ENCODE results near the gene APPBP2. TPM values are rescaled to one million over a fixed set of nuclear protein-coding genes. Genes with fewer than 3 reads are reported as not detected.

The APPBP2 gene
- total and polyA plus RNA-seq, 2 donors (not counting 3 experiments of a cell fraction or from before 2014, with no cell fraction given) = 8.4 to 49.1 TPM

DNA sequence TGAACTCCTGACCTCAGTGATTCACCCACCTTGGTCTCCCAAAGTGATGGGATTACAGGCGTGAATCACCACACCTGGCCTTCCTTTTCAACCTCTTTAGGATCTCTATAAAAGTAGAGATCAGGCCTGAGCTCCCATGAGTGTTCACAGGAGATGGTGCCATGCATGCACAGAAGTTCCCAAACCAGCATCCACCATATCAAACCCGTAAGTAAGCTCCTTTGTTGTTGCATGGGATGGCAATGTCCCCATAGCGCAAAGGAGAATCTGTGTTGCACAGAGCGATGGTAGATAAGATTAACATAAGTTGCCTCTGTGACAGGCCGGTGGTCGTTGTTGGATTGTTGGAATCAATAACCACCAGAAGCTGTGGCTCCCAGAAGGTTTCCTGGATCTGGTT is 39.2 kb upstream of the APPBP2 start:
- dilution Hi-C loops (cut with MboI; ENCODE audit: extremely low pct_ligation_motif_present, low sequenced_read_pairs) = no loop called here
- POLR2A ChIA-PET = interaction anchor here (0.7 kb wide), 1 partner anchor 26 kb away, joined by 7 read pairs; no protein-coding TSS in a partner anchor
- TF ChIP-seq MYC (IDR thresholded peaks at IDR 0.05; ENCODE audit: low read depth, low read length) (no peak), POLR2AphosphoS5 (IDR thresholded peaks at IDR 0.05; ENCODE audit: insufficient read depth, low read depth, low read length) (no peak), EZH2 (IDR thresholded peaks at IDR 0.05; ENCODE audit: borderline replicate concordance, low read depth, low read length, severe bottlenecking) (no peak), POLR2A (IDR thresholded peaks at IDR 0.05; ENCODE audit: low read depth, low read length) (no peak)
- TF ChIP-seq, protein P1, sequence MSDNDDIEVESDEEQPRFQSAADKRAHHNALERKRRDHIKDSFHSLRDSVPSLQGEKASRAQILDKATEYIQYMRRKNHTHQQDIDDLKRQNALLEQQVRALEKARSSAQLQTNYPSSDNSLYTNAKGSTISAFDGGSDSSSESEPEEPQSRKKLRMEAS (IDR thresholded peaks at IDR 0.05; ENCODE audit: insufficient read depth, insufficient read length) = no peak
- Histone ChIP-seq H4K20me1 (replicated peaks; ENCODE audit: control insufficient read depth, extremely low read depth, insufficient read depth, low read length) (no peaks in the 10 kb centered on the region), H3K9me1 (replicated peaks; ENCODE audit: control insufficient read depth, extremely low read depth, insufficient read depth, low read length) (no peaks in the 10 kb centered on the region), H3K79me2 (ENCODE audit: control insufficient read depth, insufficient read depth, low read length) (no peaks in the 10 kb centered on the region), H3K9ac (replicated peaks; ENCODE audit: extremely low read depth, insufficient read depth, low read length) (no peak overlapping the region), H3K4me2 (ENCODE audit: insufficient read depth, low read length) (no peak overlapping the region), H3K36me3 (ENCODE audit: control insufficient read depth in 2 of 2, extremely low read depth in 1 of 2, insufficient read depth in 2 of 2, low read length in 2 of 2) (no peaks in the 10 kb centered on the region), H3K27me3 (ENCODE audit: control insufficient read depth in 2 of 2, insufficient read depth in 2 of 2, low read length in 2 of 2) (no peaks in the 10 kb centered on the region), H3K4me3 (replicated peaks in 1 of 3; ENCODE audit: insufficient read depth in 1 of 3, low read depth in 1 of 3, low read length in 3 of 3) (no peak overlapping the region), H3K9me3 (replicated peaks; ENCODE audit: control insufficient read depth, insufficient read depth, low read length) (no peaks in the 10 kb centered on the region), H3K27ac (ENCODE audit: insufficient read depth, low read depth, low read length) (no peak overlapping the region), H3K4me1 (ENCODE audit: control insufficient read depth, extremely low read depth, insufficient read depth, low read length) (no peaks in the 10 kb centered on the region), H2AFZ (ENCODE audit: low read depth, low read length) (no peak overlapping the region)
- CTCF ChIA-PET = interaction anchor here (1.2 to 1.4 kb wide), 2 partner anchors 8 to 73 kb away, joined by 5 read pairs; no protein-coding TSS in a partner anchor
- no peak for FAIRE-seq
- no TSS peak for BruUV-seq (replicated peaks)
- DNase-seq (ENCODE audit: low read depth, low spot score) = no peak
- intact Hi-C loops (cut with micrococcal nuclease) = no loop called here

GRCh38 chr17:60563743-60564142 is 37.7 kb upstream of the APPBP2 start:
- TF ChIP-seq MYC (IDR thresholded peaks at IDR 0.05; ENCODE audit: low read depth, low read length) (no peak), JUN (IDR thresholded peaks at IDR 0.05; ENCODE audit: borderline replicate concordance, insufficient read depth, insufficient read length, low read depth) (no peak), FOS (IDR thresholded peaks at IDR 0.05; ENCODE audit: borderline replicate concordance, insufficient read depth, low read length) (no peak), POLR2A (IDR thresholded peaks at IDR 0.05; ENCODE audit: low read depth, low read length) (no peak), EZH2 (IDR thresholded peaks at IDR 0.05; ENCODE audit: borderline replicate concordance, low read depth, low read length, severe bottlenecking) (no peak), GATA2 (IDR thresholded peaks at IDR 0.05; ENCODE audit: insufficient read depth, insufficient read length, low read depth, low read length) (no peak), CTCF (IDR thresholded peaks at IDR 0.05; ENCODE audit: extremely low read depth in 1 of 2, insufficient read depth in 1 of 2, low read depth in 1 of 2, low read length in 2 of 2) (no peak), POLR2AphosphoS5 (IDR thresholded peaks at IDR 0.05; ENCODE audit: insufficient read depth, low read depth, low read length) (no peak)
- TF ChIP-seq, protein P1 (IDR thresholded peaks at IDR 0.05; ENCODE audit: insufficient read depth, insufficient read length) = no peak
- BruUV-seq (replicated peaks) = no TSS peak
- Histone ChIP-seq H3K9me1 (replicated peaks; ENCODE audit: control insufficient read depth, extremely low read depth, insufficient read depth, low read length) (no peaks in the 10 kb centered on the region), H3K79me2 (ENCODE audit: control insufficient read depth, insufficient read depth, low read length) (no peaks in the 10 kb centered on the region), H3K27me3 (ENCODE audit: control insufficient read depth in 2 of 2, insufficient read depth in 2 of 2, low read length in 2 of 2) (no peaks in the 10 kb centered on the region), H3K27ac (ENCODE audit: insufficient read depth, low read depth, low read length) (no peak overlapping the region), H3K36me3 (ENCODE audit: control insufficient read depth in 2 of 2, extremely low read depth in 1 of 2, insufficient read depth in 2 of 2, low read length in 2 of 2) (no peaks in the 10 kb centered on the region), H3K9ac (replicated peaks; ENCODE audit: extremely low read depth, insufficient read depth, low read length) (no peak overlapping the region), H3K9me3 (replicated peaks; ENCODE audit: control insufficient read depth, insufficient read depth, low read length) (no peaks in the 10 kb centered on the region), H3K4me2 (ENCODE audit: insufficient read depth, low read length) (no peak overlapping the region), H3K4me1 (ENCODE audit: control insufficient read depth, extremely low read depth, insufficient read depth, low read length) (no peaks in the 10 kb centered on the region), H4K20me1 (replicated peaks; ENCODE audit: control insufficient read depth, extremely low read depth, insufficient read depth, low read length) (no peaks in the 10 kb centered on the region), H2AFZ (ENCODE audit: low read depth, low read length) (no peak overlapping the region), H3K4me3 (replicated peaks in 1 of 3; ENCODE audit: insufficient read depth in 1 of 3, low read depth in 1 of 3, low read length in 3 of 3) (no peak overlapping the region)
- no peak for FAIRE-seq
- CTCF ChIA-PET = interaction anchor here (1.4 kb wide), 1 partner anchor 10 kb away, joined by 5 read pairs; no protein-coding TSS in a partner anchor
- no peak for DNase-seq (ENCODE audit: low read depth, low spot score)
- dilution Hi-C loops (cut with MboI; ENCODE audit: extremely low pct_ligation_motif_present, low sequenced_read_pairs) = no loop called here
- intact Hi-C loops (cut with micrococcal nuclease) = no loop called here
- POLR2A ChIA-PET = no interaction called here
